GM19239 (cell line): ENCODE measurements around the gene PCDHGA1.
"Not testable (repeated sequence)": the region's sequence is repeated elsewhere in the genome, so short reads cannot be mapped to it uniquely, and the experiment has no call there.

Experiments
- DNase-seq: peaks from one replicate; pipeline ENCODE4 v3.0.0; 2011; ENCODE audit warnings: low spot score; ENCODE audit not compliant: insufficient read length
- FAIRE-seq: peaks from 2 replicates; lab custom pipeline; 2011; peaks lifted over from hg19 to GRCh38; lab: Jason Lieb, UNC

The PCDHGA1 gene

DNA sequence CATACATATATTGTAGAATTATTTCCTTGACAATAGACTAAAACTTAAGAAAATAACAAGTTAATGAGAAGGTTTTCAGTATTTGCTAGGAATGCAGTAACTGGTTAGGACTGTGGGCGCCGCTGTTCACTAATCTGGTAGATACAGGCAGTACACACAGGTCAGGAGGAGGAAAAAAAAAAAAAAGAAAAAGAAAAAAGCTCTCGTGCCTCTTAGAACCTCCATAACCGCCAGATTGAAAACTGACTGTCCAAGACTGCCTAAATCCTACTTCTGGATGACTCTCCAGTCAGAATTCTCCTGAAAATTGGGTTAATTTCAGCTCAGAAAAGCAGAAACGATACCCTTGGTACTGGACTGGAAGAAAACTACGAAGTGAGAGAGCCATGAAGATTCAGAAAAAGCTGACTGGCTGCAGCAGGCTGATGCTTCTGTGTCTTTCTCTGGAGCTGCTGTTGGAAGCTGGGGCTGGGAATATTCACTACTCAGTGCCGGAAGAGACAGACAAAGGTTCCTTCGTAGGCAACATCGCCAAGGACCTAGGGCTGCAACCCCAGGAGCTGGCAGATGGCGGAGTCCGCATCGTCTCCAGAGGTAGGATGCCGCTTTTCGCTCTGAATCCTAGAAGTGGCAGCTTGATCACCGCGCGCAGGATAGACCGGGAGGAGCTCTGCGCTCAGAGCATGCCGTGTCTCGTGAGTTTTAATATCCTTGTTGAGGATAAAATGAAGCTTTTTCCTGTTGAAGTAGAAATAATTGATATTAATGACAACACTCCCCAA is at the start of gene PCDHGA1:
Gene PCDHGA1, plus strand, starts transcription at position 216 of the 782 bp plus-strand sequence.
- no peak for DNase-seq
- no peak for FAIRE-seq

DNA sequence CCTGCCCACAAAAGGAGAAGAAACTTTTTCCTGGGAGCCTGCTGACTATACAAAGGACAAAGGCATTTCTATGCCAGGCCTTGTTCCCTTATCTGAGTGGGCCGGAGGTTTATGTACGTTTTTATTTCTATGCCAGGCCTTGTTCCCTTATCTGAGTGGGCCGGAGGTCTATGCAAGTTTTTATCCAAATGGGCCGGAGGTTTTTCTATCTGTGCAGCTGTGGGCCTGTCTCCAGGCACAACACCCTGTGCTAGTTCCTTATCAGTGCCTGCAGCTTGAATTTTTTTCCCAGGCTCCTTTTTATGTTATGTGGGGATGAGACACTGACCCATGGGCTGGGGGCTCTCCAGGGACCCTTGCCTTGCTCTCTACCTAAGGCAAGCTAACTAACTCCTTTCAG is 31.9 kb upstream of the PCDHGA1 start:
- no peak for FAIRE-seq
- no peak for DNase-seq

DNA sequence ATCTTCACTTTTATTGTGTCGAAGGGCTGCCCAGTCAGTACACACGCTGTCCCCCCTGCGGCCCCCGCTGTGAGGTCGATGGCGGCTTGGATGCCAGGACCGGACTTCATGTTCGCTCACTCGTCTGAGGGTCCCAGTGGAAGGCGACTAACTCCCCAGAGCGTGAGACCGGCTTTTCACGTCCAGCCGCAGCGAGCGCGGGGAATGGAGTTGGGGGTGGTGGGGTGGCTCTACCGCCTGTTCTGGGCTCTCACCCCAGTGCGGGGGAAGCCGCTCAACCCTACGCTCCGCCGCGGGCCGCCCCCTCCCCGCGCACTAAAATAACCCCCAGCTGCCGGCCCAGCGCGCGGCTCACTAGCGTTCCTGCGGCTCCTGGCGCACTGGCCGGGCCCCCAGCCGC is 26.6 kb upstream of the PCDHGA1 start, which contains the start of gene SLC25A2:
Gene SLC25A2, minus strand, starts transcription at position 294 of the 400 bp plus-strand sequence. Its CDS starts 184 bp downstream, at position 110.
- FAIRE-seq (no peak), DNase-seq (no peak)

DNA sequence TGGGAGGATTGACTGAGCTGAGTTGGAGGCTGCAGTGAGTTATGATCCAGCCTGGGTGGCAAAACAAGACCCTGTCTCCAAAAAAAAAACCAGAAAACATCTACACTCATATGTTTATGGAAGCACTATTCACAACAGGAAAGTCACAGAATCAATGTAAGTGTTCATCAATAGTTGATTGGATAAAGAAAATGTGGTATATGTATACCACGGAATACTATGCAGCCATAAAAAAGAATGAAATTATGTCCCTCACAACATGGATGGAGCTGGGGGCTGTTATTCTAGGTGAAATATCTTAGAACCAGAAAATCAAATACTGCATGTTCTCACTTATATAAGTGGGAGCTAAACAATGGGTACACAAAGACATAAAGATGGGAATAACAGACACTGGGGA is 23.7 kb upstream of the PCDHGA1 start:
- FAIRE-seq: no peak
- no peak for DNase-seq

DNA sequence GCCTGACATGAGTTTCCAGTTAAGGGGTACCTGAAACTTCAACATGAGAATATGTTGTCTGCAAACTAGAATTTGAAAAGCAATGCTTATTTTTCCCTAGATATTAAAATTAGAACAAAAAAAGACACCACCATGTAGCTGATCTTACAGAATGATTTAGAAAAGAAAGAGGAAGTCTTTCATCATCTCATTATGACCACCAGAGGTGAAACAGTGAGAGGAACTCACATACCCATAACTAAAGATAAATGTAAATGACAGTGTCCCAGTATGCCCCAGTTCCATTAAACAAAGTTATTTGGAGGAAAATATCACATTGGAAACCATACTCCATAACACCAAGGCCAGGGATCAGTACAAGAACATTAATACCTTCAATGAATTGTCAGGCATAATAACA is 16.6 kb upstream of the PCDHGA1 start:
- FAIRE-seq (no peak), DNase-seq (no peak)

DNA sequence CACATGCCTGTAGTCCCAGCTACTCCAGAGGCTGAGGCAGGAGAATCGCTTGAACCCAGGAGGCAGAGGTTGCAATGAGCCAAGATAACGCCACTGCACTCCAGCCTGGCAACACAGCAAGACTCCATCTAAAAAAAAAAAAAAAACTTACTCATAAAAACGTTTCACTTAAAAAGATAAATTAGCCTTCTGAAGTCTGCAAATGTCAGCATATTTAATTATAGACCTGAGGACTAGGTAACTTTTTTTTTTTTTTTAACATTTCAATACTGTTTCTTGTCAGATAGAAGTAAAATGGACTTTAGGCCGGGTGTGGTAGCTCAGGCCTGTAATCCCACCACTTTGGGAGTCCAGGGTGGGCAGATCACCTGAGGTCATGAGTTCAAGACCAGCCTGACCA is 13.4 kb upstream of the PCDHGA1 start:
- not testable (repeated sequence) for DNase-seq, FAIRE-seq

DNA sequence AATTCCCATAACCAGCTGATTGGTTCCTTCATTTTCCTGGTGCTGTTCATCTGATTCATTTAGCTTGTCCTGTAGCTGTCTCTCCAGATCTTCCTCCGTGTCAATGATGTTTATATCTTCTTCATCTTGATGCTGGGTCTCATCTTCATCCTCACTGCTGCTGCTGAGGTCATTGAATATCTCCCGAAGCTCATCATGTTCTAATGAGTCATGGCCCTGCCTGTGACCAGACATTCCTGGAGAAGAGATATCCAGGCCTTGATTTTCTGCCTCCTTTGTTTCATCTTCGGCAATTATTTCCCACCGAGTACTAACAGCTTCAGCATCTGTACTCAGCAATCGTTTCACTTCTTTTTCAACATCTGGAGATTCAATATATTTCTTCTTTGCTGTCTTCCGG is 11.1 kb upstream of the PCDHGA1 start:
- FAIRE-seq: no peak
- no peak for DNase-seq

DNA sequence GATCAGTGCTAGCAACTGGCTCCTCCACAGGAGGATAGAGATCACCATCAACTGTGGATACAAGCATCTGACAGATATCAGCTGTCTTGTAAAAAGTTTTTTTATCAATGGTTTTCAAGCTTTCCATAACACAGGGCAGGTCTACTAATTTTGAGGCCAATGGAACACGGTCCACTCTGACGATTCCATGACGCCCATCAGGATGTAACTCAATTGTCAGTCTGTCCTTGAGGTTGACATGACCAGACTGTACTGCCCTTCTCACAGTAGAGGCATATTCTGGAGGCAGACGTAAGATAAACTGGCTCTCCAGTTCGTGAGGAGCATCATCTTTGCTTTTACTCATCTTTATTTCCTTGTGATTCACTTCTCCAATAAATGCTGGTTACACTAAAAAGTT is 10.6 kb upstream of the PCDHGA1 start:
- peak; percentile 4 for FAIRE-seq
- no peak for DNase-seq

DNA sequence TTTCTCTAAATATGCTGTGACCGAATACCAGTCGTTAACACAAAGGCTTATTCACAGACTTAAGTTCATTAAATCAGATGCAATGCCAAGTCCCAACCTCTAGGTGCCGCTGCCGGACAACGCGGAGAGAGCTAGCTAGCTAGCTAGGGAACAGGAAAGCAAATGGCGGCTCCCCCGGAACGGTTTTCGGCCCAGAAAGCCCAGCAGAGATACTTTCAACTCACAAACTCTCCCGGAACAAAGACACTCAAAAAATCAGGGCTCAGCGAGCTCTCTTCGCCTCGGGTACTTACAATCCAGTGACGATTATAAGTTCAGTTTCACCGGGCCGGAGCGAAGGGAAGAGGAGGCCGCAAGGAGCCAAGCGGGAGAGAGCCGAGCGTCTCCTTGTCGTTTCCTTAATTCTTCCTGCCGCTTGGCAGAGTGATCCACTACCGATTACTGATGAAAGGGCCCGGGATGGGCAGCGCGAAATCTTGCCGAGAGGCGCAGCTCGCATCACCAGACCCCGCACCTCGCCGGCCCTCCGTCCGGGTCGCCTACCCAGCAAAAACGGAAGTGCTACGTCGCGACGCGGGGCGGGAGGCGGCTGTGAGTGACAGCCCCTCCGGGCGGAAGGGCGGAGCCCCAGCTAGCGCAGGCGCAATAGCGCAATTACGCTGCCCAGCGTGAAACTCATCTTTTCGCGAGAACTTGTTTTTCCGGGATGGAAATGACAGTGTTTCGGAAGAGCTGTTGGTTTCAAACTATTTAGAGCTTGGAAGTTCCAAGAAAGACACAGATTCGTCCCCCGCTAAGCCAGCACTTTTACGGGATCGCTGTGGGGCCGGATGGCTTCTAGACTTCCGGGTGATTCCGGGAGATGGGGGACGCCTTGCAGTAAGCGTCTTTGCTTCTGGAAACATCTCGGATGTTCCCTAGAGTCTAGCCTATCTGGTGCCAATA is 9.8 kb upstream of the PCDHGA1 start, which contains the start of gene TAF7:
Gene TAF7, minus strand, starts transcription at position 560 of the 945 bp plus-strand sequence. CDS start 740 bp downstream, outside the sequence.
- peak; percentile 97 for FAIRE-seq
- peak; percentile 64 for DNase-seq

DNA sequence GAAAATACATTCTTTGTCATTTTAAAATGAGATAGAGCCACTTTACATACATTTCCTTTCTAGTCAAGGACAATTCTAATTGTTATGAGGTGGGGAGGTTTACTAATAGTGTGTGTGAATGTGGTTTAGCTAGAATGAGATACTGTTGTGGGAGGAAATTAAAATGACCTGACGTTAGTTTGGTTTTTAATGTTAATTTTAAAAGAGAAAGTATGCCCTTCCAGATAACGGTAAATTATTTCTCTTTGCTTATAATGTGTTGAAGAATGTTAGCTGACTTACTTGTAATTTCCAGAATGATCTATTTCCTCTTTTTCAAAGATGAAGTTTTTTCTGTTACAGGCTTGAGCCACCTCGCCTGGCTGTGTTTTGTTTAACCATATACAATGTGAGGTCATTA is 8.1 kb upstream of the PCDHGA1 start:
- no peak for DNase-seq
- no peak for FAIRE-seq

DNA sequence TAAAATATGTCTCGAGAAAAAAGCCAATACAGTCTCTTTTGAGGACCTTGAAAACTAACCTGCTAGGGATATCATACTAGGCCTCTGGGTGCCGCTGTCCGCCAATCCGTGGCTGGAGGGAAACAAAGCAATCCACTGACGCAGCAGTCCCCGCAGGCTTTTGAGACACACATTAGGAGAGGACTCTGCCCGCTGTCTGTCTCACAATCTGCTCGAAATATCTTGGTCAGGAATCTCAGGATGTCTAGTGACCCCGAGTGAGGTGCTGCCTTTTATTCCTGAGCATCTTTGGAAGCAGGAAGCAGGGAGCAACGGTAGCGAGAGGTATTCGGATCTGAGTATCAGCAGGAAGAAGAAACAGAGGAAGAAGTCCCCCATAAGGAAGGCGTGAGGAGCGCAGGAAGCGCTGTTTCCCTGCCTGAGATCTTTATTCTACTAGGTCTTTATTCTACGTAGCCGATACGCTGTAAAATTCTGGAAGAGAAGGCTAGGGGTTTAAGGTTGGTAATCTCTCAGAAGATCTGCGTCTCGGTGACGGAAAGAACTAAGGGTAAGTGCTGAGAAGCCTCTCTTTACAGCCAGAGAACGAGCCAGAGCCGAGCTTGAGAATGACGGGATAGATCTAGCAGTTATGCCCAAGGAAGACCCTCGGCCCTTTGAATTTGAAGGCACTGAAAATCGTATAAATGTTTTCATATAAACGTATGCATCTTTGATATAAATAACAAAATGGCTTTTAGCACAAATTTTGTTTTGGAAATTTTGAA is 4.0 kb upstream of the PCDHGA1 start:
- DNase-seq: no peak
- no peak for FAIRE-seq

DNA sequence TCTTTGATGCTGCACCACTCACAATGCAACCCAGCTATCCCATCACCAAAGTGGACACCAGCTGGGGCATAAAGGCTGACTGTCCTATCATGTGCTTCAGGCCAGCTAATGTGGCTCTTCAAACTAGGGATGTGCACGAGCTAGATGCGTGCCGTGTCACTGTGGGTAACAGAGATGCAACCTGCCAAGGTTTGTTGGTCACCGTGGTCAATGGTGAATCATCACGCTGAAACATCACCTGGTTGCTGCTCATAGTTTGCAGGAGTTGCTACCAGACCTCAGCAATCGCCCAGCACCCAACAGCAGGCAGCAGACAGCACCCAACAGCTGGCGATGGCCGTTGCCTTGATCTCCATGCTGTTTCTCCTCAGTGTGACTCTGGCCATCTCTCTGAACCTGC is 2.1 kb upstream of the PCDHGA1 start:
- FAIRE-seq (no peak), DNase-seq (no peak)

DNA sequence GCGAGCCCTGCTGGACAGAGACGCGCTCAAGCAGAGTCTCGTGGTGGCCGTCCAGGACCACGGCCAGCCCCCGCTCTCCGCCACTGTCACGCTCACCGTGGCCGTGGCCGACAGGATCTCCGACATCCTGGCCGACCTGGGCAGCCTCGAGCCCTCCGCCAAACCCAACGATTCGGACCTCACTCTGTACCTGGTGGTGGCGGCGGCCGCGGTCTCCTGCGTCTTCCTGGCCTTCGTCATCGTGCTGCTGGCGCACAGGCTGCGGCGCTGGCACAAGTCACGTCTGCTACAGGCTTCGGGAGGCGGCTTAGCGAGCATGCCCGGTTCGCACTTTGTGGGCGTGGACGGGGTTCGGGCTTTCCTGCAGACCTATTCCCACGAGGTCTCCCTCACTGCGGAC is 2.3 kb downstream of the PCDHGA1 start:
- DNase-seq, FAIRE-seq: not testable (repeated sequence)

DNA sequence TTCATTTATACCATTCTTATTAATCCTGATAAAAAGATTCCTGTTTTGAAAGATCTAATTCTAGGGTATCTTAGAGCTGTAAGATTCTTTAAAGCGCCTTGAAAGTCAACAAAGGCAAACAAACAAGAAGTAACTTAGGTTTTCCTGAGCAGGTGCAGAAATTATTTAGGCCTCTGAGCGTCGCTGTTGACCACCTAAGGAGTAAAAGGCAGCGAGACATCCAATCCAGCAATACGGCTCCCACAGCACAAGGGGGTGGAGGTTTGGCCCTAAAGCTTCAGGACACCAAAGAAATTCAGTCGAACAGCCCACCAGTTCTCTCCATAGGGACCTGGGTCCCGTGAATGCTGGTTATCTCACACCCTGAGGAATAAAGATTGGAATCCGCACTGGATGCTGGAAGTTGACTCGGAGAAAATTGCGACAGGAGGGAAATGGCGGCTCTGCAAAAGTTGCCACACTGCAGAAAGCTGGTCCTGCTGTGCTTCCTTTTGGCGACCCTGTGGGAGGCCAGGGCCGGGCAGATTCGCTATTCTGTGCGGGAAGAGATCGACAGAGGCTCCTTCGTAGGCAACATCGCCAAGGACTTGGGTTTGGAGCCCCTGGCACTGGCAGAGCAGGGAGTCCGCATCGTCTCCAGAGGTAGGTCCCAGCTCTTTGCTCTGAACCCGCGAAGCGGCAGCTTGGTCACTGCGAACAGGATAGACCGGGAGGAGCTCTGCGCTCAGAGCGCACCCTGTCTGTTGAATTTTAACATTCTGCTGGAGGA is 8.4 kb downstream of the PCDHGA1 start, which contains the start of gene PCDHGA2:
Gene PCDHGA2, plus strand, starts transcription at position 223 of the 769 bp plus-strand sequence.
- no peak for FAIRE-seq
- DNase-seq: no peak

DNA sequence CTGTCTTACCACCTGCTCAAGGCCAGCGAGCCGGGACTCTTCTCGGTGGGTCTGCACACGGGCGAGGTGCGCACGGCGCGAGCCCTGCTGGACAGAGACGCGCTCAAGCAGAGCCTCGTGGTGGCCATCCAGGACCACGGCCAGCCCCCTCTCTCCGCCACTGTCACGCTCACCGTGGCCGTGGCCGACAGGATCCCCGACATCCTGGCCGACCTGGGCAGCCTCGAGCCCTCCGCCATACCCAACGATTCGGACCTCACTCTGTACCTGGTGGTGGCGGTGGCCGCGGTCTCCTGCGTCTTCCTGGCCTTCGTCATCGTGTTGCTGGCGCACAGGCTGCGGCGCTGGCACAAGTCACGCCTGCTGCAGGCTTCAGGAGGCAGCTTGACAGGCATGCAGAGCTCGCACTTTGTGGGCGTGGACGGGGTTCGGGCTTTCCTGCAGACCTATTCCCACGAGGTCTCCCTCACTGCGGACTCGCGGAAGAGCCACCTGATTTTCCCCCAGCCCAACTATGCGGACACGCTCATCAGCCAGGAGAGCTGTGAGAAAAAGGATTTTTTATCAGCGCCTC is 10.6 kb downstream of the PCDHGA1 start:
- not testable (repeated sequence) for DNase-seq, FAIRE-seq

DNA sequence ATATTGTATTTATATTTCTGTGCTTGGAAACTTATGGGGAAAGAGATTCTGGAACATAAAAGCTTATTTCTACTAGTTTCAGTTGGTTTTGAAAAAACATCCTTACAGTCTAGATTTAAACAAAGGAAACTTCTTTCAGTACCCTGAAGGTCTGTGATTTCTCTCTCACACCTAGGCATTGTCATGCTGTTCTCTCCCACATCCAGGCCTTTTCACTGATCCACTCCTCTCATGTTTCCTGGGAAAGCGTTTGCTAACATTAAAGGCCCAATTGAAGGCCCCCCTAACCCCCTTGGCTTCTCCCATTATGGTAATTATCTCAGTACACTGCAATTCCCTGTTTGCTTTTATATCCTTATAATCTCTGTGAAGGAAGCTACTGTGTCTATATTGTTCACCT is 12.5 kb downstream of the PCDHGA1 start:
- FAIRE-seq: no peak
- no peak for DNase-seq

DNA sequence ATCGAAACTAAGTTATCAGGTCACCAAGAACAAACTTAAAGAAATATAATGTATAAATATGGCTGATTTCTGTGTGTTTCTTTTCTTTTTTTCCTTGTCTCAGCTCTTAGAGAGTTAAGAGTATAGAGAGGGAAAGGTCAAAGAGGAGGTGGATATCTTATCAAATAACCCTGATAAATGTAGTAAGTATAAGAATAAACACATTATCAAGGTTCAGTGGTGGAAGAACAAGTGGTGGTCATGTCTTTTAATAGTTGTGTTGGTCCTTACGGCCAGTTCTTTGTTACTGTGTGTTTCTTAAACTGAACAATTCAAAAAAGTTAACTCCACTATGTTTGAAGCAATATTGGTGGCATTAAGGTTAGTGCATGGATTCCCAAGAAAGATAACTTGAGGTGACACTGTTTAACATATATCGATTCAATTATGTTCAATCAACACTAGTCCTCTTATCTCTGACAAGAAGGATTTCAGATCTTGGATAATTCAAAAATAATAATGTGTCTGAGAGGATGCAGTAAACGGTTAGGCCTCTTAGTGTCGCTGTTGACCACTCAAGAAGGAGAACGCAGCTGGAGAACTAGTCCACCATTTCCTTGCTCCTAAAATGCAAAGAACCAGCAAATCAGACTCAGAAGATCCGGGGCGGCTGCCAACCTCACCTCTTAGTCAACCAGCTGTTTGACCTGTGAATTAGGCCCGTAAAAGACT is 13.1 kb downstream of the PCDHGA1 start, which contains the start of gene PCDHGA3:
Gene PCDHGA3, plus strand, starts transcription at position 588 of the 711 bp plus-strand sequence. CDS start 205 bp downstream, outside the sequence.
- DNase-seq: no peak
- no peak for FAIRE-seq

DNA sequence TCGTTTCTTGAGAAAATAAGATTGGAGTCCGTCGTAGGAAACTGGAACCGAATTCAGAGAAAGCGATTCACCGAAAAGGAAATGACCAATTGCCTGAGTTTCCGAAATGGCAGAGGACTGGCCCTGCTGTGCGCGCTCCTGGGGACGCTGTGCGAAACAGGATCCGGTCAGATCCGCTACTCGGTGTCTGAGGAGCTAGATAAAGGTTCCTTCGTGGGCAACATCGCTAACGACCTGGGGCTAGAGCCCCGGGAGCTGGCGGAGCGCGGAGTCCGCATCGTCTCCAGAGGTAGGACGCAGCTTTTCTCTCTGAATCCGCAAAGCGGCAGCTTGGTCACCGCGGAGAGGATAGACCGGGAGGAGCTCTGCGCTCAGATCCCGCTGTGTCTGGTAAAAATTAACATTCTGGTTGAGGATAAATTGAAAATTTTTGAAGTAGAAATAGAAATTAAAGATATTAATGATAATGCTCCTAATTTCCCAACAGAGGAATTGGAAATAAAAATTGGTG is 13.7 kb downstream of the PCDHGA1 start:
- FAIRE-seq: no peak
- no peak for DNase-seq
